Limb (tissue), 2 donors: ENCODE results near the gene NUDT7.
A peak's percentile ranks its signal among the peaks of the same experiment; 100 is the strongest.

ENCODE experiments used
- DNase-seq, 2 donors: peaks; one replicate each; pipeline ENCODE4 v3.0.0-alpha.2; 2016; ENCODE audit errors: extremely low spot score in 2 of 2

NUDT7 gene

GRCh38 chr16:77777745-77778144, 55.4 kb downstream of the NUDT7 start:
- DNase-seq: no peak

- DNase-seq: no peak
These were observed 58.1 kb downstream of the NUDT7 start for GRCh38 chr16:77780378-77780837.

- no peak for DNase-seq
These were observed 58.8 kb downstream of the NUDT7 start for GRCh38 chr16:77781091-77781490.

GRCh38 chr16:77782694-77783093, 60.4 kb downstream of the NUDT7 start:
- DNase-seq: no peak

GRCh38 chr16:77784441-77785372, 62.4 kb downstream of the NUDT7 start:
- no peak for DNase-seq

GRCh38 chr16:77785373-77785764, 63.1 kb downstream of the NUDT7 start:
- DNase-seq: no peak

- no peak for DNase-seq
These were observed 64.0 kb downstream of the NUDT7 start for GRCh38 chr16:77786186-77786847.

GRCh38 chr16:77787452-77787851, 65.1 kb downstream of the NUDT7 start:
- DNase-seq: no peak

GRCh38 chr16:77788181-77789084, 66.1 kb downstream of the NUDT7 start, which contains the start of gene VAT1L:
Gene VAT1L, plus strand, starts transcription at chr16:77788564. Its CDS starts 119 bp downstream, at chr16:77788683.
- peak; percentile 40 to 84 for DNase-seq

- no peak for DNase-seq
These were observed 67.0 kb downstream of the NUDT7 start for GRCh38 chr16:77789085-77790008.

GRCh38 chr16:77790009-77790372, 67.7 kb downstream of the NUDT7 start:
- peak in 1 of 2 donors; percentile 34 for DNase-seq

- no peak for DNase-seq
These were observed 68.6 kb downstream of the NUDT7 start for GRCh38 chr16:77790912-77791311.
